Spleen (tissue), 7 donors: Measurements from ENCODE around the gene ILKAP.

Experiments
- CTCF ChIP-seq, 11 experiments: fragments of 200-600 bp in 7 of 11; fragments of 450-650 bp in 4 of 11; sonication (generic) in 4 of 11; IDR thresholded peaks in 8 of 11; conservative IDR thresholded peaks in 3 of 11; 1 replicate in 7 of 11; 2 replicates in 4 of 11; pipeline versions ENCODE4 v1.4.0 to v1.8.0; 2016 to 2021; ENCODE audit warnings: antibody characterized with exemption in 11 of 11, inconsistent platforms in 4 of 11, mild to moderate bottlenecking in 1 of 11
- POLR2A ChIP-seq, 3 donors: fragments of 450-650 bp; IDR thresholded peaks; one replicate each; pipeline ENCODE4 v1.5.1; 2017; ENCODE audit warnings: antibody characterized with exemption in 3 of 3, mild to moderate bottlenecking in 1 of 3
- donor health status: DM: no; HTN: no; CAD: no; lungs with moderate emphysema.
- donor health status: DM: no; HTN: no; CAD: no.
- donor health status: DM: no; HTN: no; CAD: no.

- TF ChIP-seq CTCF (IDR thresholded peaks at IDR 0.05 in 8 of 11, conservative IDR thresholded peaks at IDR 0.05 in 3 of 11) (no peak), POLR2A (IDR thresholded peaks at IDR 0.05) (no peak)
These were observed 42.0 kb downstream of the ILKAP start for GRCh38 chr2:238161291-238162051.
